Fibroblast of lung (primary cell): Measurements from ENCODE around the gene RSPH9. TPM values are rescaled to one million over a fixed set of nuclear protein-coding genes. Genes with fewer than 3 reads are reported as not detected.
"Not testable (repeated sequence)": the region's sequence is repeated elsewhere in the genome, so short reads cannot be mapped to it uniquely, and the experiment has no call there.

Source experiments
- DNase-seq, 2 donors: peaks; one replicate each; pipeline versions ENCODE4 v3.0.0 to v3.0.0-alpha.2; 2010; ENCODE audit warnings: low read depth in 2 of 2
- H2AFZ ChIP-seq: 2 replicates; pipeline ENCODE4 v1.5.1; 2012; ENCODE audit warnings: low read length, control low read depth, inconsistent platforms
- H3K27ac ChIP-seq: 2 replicates; pipeline ENCODE4 v1.5.1; 2011; ENCODE audit warnings: low read length, control low read depth; ENCODE audit not compliant: insufficient read depth
- H3K27me3 ChIP-seq: 2 replicates; pipeline ENCODE4 v1.5.1; 2011; ENCODE audit warnings: mild to moderate bottlenecking, low read length; ENCODE audit not compliant: control insufficient read depth, insufficient read depth
- H3K36me3 ChIP-seq: 2 replicates; pipeline ENCODE4 v1.5.1; 2011; ENCODE audit warnings: low read length; ENCODE audit not compliant: control insufficient read depth, insufficient read depth
- H3K4me1 ChIP-seq: 2 replicates; pipeline ENCODE4 v1.5.1; 2011; ENCODE audit warnings: low read length; ENCODE audit not compliant: control insufficient read depth, insufficient read depth; ENCODE audit errors: extremely low read depth
- H3K4me2 ChIP-seq: 2 replicates; pipeline ENCODE4 v1.5.1; 2011; ENCODE audit warnings: low read length, control low read depth; ENCODE audit not compliant: insufficient read depth; ENCODE audit errors: extremely low read depth
- H3K4me3 ChIP-seq, 4 experiments: fragments of 200-600 bp in 1 of 4; sonication (generic) in 1 of 4; replicated peaks in 1 of 4; 2 replicates each; pipeline ENCODE4 v1.5.1; 2011 to 2016; ENCODE audit warnings: low read length in 4 of 4, low read depth in 3 of 4, mild to moderate bottlenecking in 3 of 4, control low read depth in 2 of 4, inconsistent platforms in 1 of 4, mixed read lengths in 1 of 4; ENCODE audit not compliant: insufficient read depth in 1 of 4; ENCODE audit errors: control extremely low read depth in 1 of 4
- H3K79me2 ChIP-seq: 2 replicates; pipeline ENCODE4 v1.5.1; 2012; ENCODE audit warnings: mild to moderate bottlenecking, low read length, inconsistent platforms; ENCODE audit not compliant: control insufficient read depth, insufficient read depth
- H3K9ac ChIP-seq: 2 replicates; pipeline ENCODE4 v1.5.1; 2011; ENCODE audit warnings: mild to moderate bottlenecking, low read length, control low read depth; ENCODE audit not compliant: insufficient read depth
- H3K9me3 ChIP-seq: 2 replicates; pipeline ENCODE4 v1.5.1; 2012; ENCODE audit warnings: low read depth, low read length; ENCODE audit not compliant: control insufficient read depth, insufficient read depth
- H4K20me1 ChIP-seq: 2 replicates; pipeline ENCODE4 v1.5.1; 2011; ENCODE audit warnings: low read length; ENCODE audit not compliant: control insufficient read depth, insufficient read depth; ENCODE audit errors: extremely low read depth
- CTCF ChIP-seq, 2 donors: IDR thresholded peaks in 1 of 2; conservative IDR thresholded peaks in 1 of 2; 1 replicate in 1 of 2; 2 replicates in 1 of 2; pipeline ENCODE4 v1.5.1; 2011 to 2012; ENCODE audit warnings: low read length in 2 of 2, control low read depth in 1 of 2, inconsistent platforms in 1 of 2, low read depth in 1 of 2, mild to moderate bottlenecking in 1 of 2
- EZH2 ChIP-seq: IDR thresholded peaks from 2 replicates; pipeline ENCODE4 v1.5.1; 2012; ENCODE audit warnings: low read length, control low read depth, mild to moderate bottlenecking; ENCODE audit errors: missing control alignments
- polyA plus RNA-seq, 2 donors: library from polyadenylated mRNA; depleted of rRNA in 1 of 2; stranded (reverse) in 1 of 2; unstranded in 1 of 2; fragments of >200 nt; gene quantifications; 2 replicates each; pipeline ENCODE4 v1.2.1, GENCODE V29; 2011 to 2012; ENCODE audit warnings: missing spikeins in 1 of 2
- total RNA-seq: library from RNA; depleted of rRNA; stranded (reverse); fragments of >200 nt; gene quantifications from 2 replicates; pipeline ENCODE4 v1.2.1, GENCODE V29; 2014

Gene RSPH9
- total and polyA plus RNA-seq, 2 donors (not counting 1 experiment from before 2014, with no cell fraction given): 0.87 to 1.7 TPM

- Histone ChIP-seq H3K27me3 (no peaks in the 10 kb centered on the region), H2AFZ (no peak overlapping the region), H3K4me1 (peaks cover 14% of the 10 kb centered on the region), H3K79me2 (peaks cover 26% of the 10 kb centered on the region), H3K9me3 (no peaks in the 10 kb centered on the region), H4K20me1 (no peaks in the 10 kb centered on the region), H3K9ac (no peak overlapping the region), H3K4me2 (no peak overlapping the region), H3K27ac (no peak overlapping the region), H3K4me3 (no peak overlapping the region), H3K36me3 (peaks cover 1% of the 10 kb centered on the region)
- DNase-seq: no peak
- TF ChIP-seq CTCF (conservative IDR thresholded peaks at IDR 0.05 in 1 of 2, IDR thresholded peaks at IDR 0.05 in 1 of 2; ENCODE audit: low read depth in 1 of 2, low read length in 2 of 2) (no peak), EZH2 (no peak)
Measured at GRCh38 chr6:43630980-43631619, 13.7 kb upstream of the RSPH9 start.

GRCh38 chr6:43633002-43633401 is 11.8 kb upstream of the RSPH9 start:
- H3K9me3 ChIP-seq, H4K20me1 ChIP-seq: not testable (repeated sequence)

GRCh38 chr6:43634702-43635303 is 10.0 kb upstream of the RSPH9 start:
- Histone ChIP-seq H4K20me1 (no peaks in the 10 kb centered on the region), H3K27ac (no peak overlapping the region), H3K4me3 (no peak overlapping the region), H3K4me2 (no peak overlapping the region), H3K9ac (no peak overlapping the region), H3K79me2 (peaks cover 21% of the 10 kb centered on the region), H3K4me1 (peaks cover 4% of the 10 kb centered on the region), H2AFZ (no peak overlapping the region), H3K9me3 (no peaks in the 10 kb centered on the region), H3K27me3 (no peaks in the 10 kb centered on the region), H3K36me3 (peaks cover 2% of the 10 kb centered on the region)
- TF ChIP-seq CTCF (conservative IDR thresholded peaks at IDR 0.05 in 1 of 2, IDR thresholded peaks at IDR 0.05 in 1 of 2; ENCODE audit: low read depth in 1 of 2, low read length in 2 of 2) (no peak), EZH2 (no peak)
- DNase-seq: no peak

More at GRCh38 chr6:43633002-43633401, 11.8 kb upstream of the RSPH9 start:
- H3K4me3 ChIP-seq, H3K9ac ChIP-seq, H3K27me3 ChIP-seq, H3K4me2 ChIP-seq, DNase-seq, H3K27ac ChIP-seq, H3K36me3 ChIP-seq, H3K4me1 ChIP-seq, H2AFZ ChIP-seq: not testable (repeated sequence)
- peaks cover 22% of the 10 kb centered on the region for H3K79me2 ChIP-seq
